ENCODE results near the gene SCN8A.

DNA sequence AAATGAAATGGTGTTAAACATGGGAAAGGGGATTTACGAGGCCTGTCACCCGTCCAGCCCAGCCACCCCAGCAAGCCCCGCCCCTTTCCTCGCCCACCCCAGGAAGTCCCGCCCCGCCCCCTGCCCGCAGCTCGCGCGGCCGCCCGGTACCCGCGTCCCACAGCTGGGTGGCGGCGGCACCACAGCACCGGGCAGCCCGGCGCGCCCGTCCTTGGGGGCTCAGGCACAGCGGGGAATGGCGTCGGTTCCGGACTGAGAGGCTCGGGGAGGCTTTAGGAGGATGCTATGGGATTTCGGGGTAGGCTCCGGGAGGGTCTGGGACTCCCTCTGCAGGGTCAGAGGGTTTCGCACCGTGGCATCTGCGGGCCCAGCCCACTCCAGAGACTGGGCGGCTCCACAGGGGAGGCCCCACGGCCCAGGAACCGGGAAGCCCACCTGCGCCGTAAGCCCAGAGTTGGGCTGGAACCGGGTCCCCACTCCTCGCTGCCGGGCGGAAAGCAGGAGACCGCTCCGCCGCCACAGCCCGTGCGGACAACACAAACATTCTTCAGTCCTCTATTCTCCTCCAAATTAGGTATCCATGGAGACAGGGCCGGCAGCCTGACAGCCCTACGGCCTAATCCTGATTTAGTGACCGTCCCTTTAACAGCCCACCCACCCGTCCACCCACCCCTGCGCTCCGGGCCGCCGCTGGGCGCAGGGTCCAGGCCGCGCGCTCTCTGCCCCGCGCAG is 256.0 kb downstream of the SCN8A start:
- TF ChIP-seq, protein P1, sequence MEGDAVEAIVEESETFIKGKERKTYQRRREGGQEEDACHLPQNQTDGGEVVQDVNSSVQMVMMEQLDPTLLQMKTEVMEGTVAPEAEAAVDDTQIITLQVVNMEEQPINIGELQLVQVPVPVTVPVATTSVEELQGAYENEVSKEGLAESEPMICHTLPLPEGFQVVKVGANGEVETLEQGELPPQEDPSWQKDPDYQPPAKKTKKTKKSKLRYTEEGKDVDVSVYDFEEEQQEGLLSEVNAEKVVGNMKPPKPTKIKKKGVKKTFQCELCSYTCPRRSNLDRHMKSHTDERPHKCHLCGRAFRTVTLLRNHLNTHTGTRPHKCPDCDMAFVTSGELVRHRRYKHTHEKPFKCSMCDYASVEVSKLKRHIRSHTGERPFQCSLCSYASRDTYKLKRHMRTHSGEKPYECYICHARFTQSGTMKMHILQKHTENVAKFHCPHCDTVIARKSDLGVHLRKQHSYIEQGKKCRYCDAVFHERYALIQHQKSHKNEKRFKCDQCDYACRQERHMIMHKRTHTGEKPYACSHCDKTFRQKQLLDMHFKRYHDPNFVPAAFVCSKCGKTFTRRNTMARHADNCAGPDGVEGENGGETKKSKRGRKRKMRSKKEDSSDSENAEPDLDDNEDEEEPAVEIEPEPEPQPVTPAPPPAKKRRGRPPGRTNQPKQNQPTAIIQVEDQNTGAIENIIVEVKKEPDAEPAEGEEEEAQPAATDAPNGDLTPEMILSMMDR (IDR thresholded peaks at IDR 0.05), result no peak
- TF ChIP-seq EP300 (IDR thresholded peaks at IDR 0.05), result no peak
- TF ChIP-seq POLR2A (IDR thresholded peaks at IDR 0.05), result no peak
